GM12878 (cell line): Measurements from ENCODE around the gene CAMKMT. TPM values are rescaled to one million over a fixed set of nuclear protein-coding genes. Genes with fewer than 3 reads are reported as not detected.
A peak's percentile ranks its signal among the peaks of the same experiment; 100 is the strongest.

Experiments
- ATAC-seq: fragments of 200-7000 bp; cut with Tn5 transposase; 3 replicates; pipeline ENCODE4 v1.9.1; 2020; ENCODE audit warnings: mild to moderate bottlenecking, moderate library complexity
- BruUV-seq: library from RNA; stranded (reverse); fragments of 400-500 nt; replicated peaks from 2 replicates; lab custom pipeline; 2021; lab: Mats Ljungman, UMichigan
- CTCF ChIA-PET: fragments of 300-600 bp; sonication (Branson Sonifier 250); formaldehyde crosslinking; extraction: SDS; loops from one replicate; lab custom pipeline; 2021; ENCODE audit warnings: inconsistent platforms; lab: Yijun Ruan, JAX
- POLR2A ChIA-PET: fragments of 350-600 bp; formaldehyde crosslinking; extraction: SDS; loops from one replicate; lab custom pipeline; 2021; ENCODE audit warnings: inconsistent platforms; lab: Charles Lee
- RAD21 ChIA-PET: fragments of 300-600 bp; sonication (Branson Sonifier 250); formaldehyde crosslinking; loops from one replicate; lab custom pipeline; 2023; ENCODE audit warnings: antibody characterized with exemption; ENCODE audit not compliant: unreplicated experiment; lab: Charles Lee
- SMC1A ChIA-PET: fragments of 300-600 bp; sonication (Branson Sonifier 250); formaldehyde crosslinking; loops from one replicate; lab custom pipeline; 2023; ENCODE audit not compliant: unreplicated experiment, uncharacterized antibody; lab: Charles Lee
- DNase-seq: peaks from one replicate; pipeline ENCODE4 v3.0.0-alpha.2; 2011; ENCODE audit warnings: low read depth, low spot score
- FAIRE-seq: peaks from 3 replicates; lab custom pipeline; 2011; peaks lifted over from hg19 to GRCh38; lab: Jason Lieb, UNC
- H2AFZ ChIP-seq: 2 replicates; pipeline ENCODE4 v1.6.0; 2011; ENCODE audit warnings: low read depth, low read length, control low read depth; ENCODE audit not compliant: control insufficient read depth
- H3K27ac ChIP-seq: 2 replicates; pipeline ENCODE4 v1.5.1; 2011; ENCODE audit warnings: control low read depth; ENCODE audit not compliant: control insufficient read depth, insufficient read depth
- H3K27me3 ChIP-seq, 2 experiments: replicated peaks in 1 of 2; 2 replicates each; pipeline versions ENCODE4 v1.6.0 to v1.6.1; 2011; ENCODE audit warnings: low read length in 1 of 2; ENCODE audit not compliant: control insufficient read depth in 2 of 2, insufficient read depth in 2 of 2
- H3K36me3 ChIP-seq, 2 experiments: 2 replicates each; pipeline ENCODE4 v1.5.1; 2011; ENCODE audit warnings: low read length in 1 of 2; ENCODE audit not compliant: control insufficient read depth in 2 of 2, insufficient read depth in 2 of 2
- H3K4me1 ChIP-seq: 2 replicates; pipeline ENCODE4 v1.6.1; 2011; ENCODE audit warnings: mild to moderate bottlenecking, low read length, moderate library complexity, mixed read lengths; ENCODE audit not compliant: control insufficient read depth, insufficient read depth
- H3K4me2 ChIP-seq: 2 replicates; pipeline ENCODE4 v1.6.0; 2011; ENCODE audit warnings: control low read depth; ENCODE audit not compliant: control insufficient read depth, insufficient read depth
- H3K4me3 ChIP-seq: fragments of 200-600 bp; sonication (generic); 2 replicates; pipeline ENCODE4 v1.5.1; 2016
- H3K79me2 ChIP-seq: 2 replicates; pipeline ENCODE4 v1.6.0; 2011; ENCODE audit warnings: low read length; ENCODE audit not compliant: control insufficient read depth, insufficient read depth
- H3K9ac ChIP-seq: 2 replicates; pipeline ENCODE4 v1.8.0; 2011; ENCODE audit warnings: low read length, control low read depth, mixed read lengths; ENCODE audit not compliant: control insufficient read depth, insufficient read depth
- H3K9me3 ChIP-seq: replicated peaks from 3 replicates; pipeline ENCODE4 v1.5.1; 2011; ENCODE audit warnings: mild to moderate bottlenecking, low read length; ENCODE audit not compliant: control insufficient read depth, insufficient read depth
- H4K20me1 ChIP-seq: 2 replicates; pipeline ENCODE4 v1.6.0; 2011; ENCODE audit not compliant: control insufficient read depth, insufficient read depth
- PAX8 ChIP-seq: fragments of 450-650 bp; IDR thresholded peaks from 2 replicates; pipeline ENCODE4 v1.6.1; 2017; ENCODE audit warnings: mild to moderate bottlenecking, moderate library complexity
- RELB ChIP-seq: fragments of 450-650 bp; IDR thresholded peaks from 2 replicates; pipeline ENCODE4 v1.6.1; 2017; ENCODE audit warnings: low read depth, mild to moderate bottlenecking, moderate library complexity
- WGBS: methylation state at CpG from one replicate; pipeline ENCODE4 v1.1.6; 2016; ENCODE audit warnings: low lambda C conversion rate; ENCODE audit not compliant: insufficient replicate concordance, insufficient coverage; ENCODE audit errors: missing lambda C conversion rate; 5-methylcytosine and 5-hydroxymethylcytosine counted together
- in situ Hi-C: fragments of 300-500 bp; cut with MboI; formaldehyde crosslinking; loops from 9 replicates; pipeline ENCODE4 v1.14.3; 2018; ENCODE audit warnings: mixed read lengths
- intact Hi-C: fragments of 100-400 bp; cut with micrococcal nuclease; formaldehyde crosslinking; loops from one replicate; pipeline ENCODE4 v1.14.2; 2022; ENCODE audit not compliant: unreplicated experiment
- polyA plus RNA-seq, 11 experiments: library from polyadenylated mRNA; depleted of rRNA in 4 of 11; unstranded in 6 of 11; stranded (reverse) in 5 of 11; fragments of >200 nt; fragmentation: Nextera tagmentation in 4 of 11; fragmentation: Illumina TruSeq in 1 of 11; extraction: Ambion mirVana in 4 of 11; extraction: Trizol in 1 of 11; gene quantifications; 1 replicate in 1 of 11; 2 replicates in 10 of 11; pipeline versions ENCODE4 v1.2.1 to v1.2.3, GENCODE V29; 2011 to 2016; ENCODE audit warnings: inconsistent platforms in 2 of 11, missing spikeins in 2 of 11, low read depth in 1 of 11
- total RNA-seq, 4 experiments: library from RNA; depleted of rRNA in 3 of 4; stranded (reverse); fragments of >200 nt in 3 of 4; fragmentation: Illumina TruSeq in 1 of 4; extraction: Trizol in 1 of 4; gene quantifications; 2 replicates each; pipeline versions ENCODE4 v1.2.1 to v1.2.3, GENCODE V29; 2013 to 2021

CAMKMT gene
- total and polyA plus RNA-seq, 10 of the 15 experiments (the other 5 are each of a cell fraction or from before 2014, with no cell fraction given), result 2.7 to 16.0 (median 11.8) TPM

- DNase-seq (no peak), ATAC-seq (no peak)
- H3K4me2 ChIP-seq, result peak overlapping the region; percentile 15
- no peak overlapping the region for H3K9ac ChIP-seq
- no peaks in the 10 kb centered on the region for H3K79me2 ChIP-seq
- no peak for TF ChIP-seq RELB
- no peak for TF ChIP-seq PAX8
- TF ChIP-seq, all 136 proteins: peak for 0
- RAD21 ChIA-PET, result no interaction called here
- peak overlapping the region; percentile 36; the same call in 1 of the 2 replicates for H3K4me3 ChIP-seq
- H2AFZ ChIP-seq, result peak overlapping the region; percentile 37
- no peaks in the 10 kb centered on the region for H4K20me1 ChIP-seq
- H3K27me3 ChIP-seq, result peaks cover 0 to 6% of the 10 kb centered on the region in 2 experiments
- in situ Hi-C loops (no loop called here), intact Hi-C loops (no loop called here)
- SMC1A ChIA-PET, result no interaction called here
- H3K36me3 ChIP-seq, result no peaks in the 10 kb centered on the region
- H3K27ac ChIP-seq, result no peak overlapping the region
- no peaks in the 10 kb centered on the region; the same call in 2 of the 3 replicates for H3K9me3 ChIP-seq
- WGBS, result 7% methylated on average over 22 of the region's 23 CpGs
- no peak for FAIRE-seq
- POLR2A ChIA-PET, result no interaction called here
- no TSS peak for BruUV-seq
- CTCF ChIA-PET, result no interaction called here
- peaks cover 3% of the 10 kb centered on the region for H3K4me1 ChIP-seq
Observed at GRCh38 chr2:44801289-44801840, 439.6 kb downstream of the CAMKMT start.
